OCI-LY1 (cell line): ENCODE data around the gene INAVA.

ENCODE experiments used
- H2AFZ ChIP-seq: fragments of 200-600 bp; sonication (generic), shearing (Covaris generic); 2 replicates; pipeline ENCODE4 v1.6.0; 2014; ENCODE audit warnings: antibody characterized with exemption, mild to moderate bottlenecking, low read length
- H3F3A ChIP-seq: fragments of 200-600 bp; sonication (generic), shearing (Covaris generic); 2 replicates; pipeline ENCODE4 v1.6.0; 2014; ENCODE audit warnings: mild to moderate bottlenecking, antibody characterized with exemption, low read length, moderate library complexity; ENCODE audit not compliant: insufficient read depth
- H3K27ac ChIP-seq: fragments of 200-600 bp; sonication (generic); 2 replicates; pipeline ENCODE4 v1.5.1; 2014; ENCODE audit warnings: low read length, mixed run types, mild to moderate bottlenecking, low read depth; ENCODE audit not compliant: poor library complexity, severe bottlenecking
- H3K27me3 ChIP-seq: fragments of 200-600 bp; sonication (generic); 2 replicates; pipeline ENCODE4 v1.6.0; 2014; ENCODE audit warnings: antibody characterized with exemption, mild to moderate bottlenecking, low read length, moderate library complexity; ENCODE audit not compliant: insufficient read depth
- H3K36me3 ChIP-seq: fragments of 200-600 bp; sonication (generic); 2 replicates; pipeline ENCODE4 v1.6.1; 2014; ENCODE audit warnings: mild to moderate bottlenecking, antibody characterized with exemption, low read length, moderate library complexity, mixed read lengths; ENCODE audit not compliant: insufficient read depth
- H3K4me1 ChIP-seq: fragments of 200-600 bp; sonication (generic); 2 replicates; pipeline ENCODE4 v1.5.1; 2014; ENCODE audit warnings: mild to moderate bottlenecking, low read length, moderate library complexity; ENCODE audit not compliant: insufficient read depth, severe bottlenecking
- H3K4me2 ChIP-seq: fragments of 200-600 bp; sonication (generic), shearing (Covaris generic); 2 replicates; pipeline ENCODE4 v1.6.1; 2014; ENCODE audit warnings: low read length
- H3K4me3 ChIP-seq: fragments of 200-600 bp; sonication (generic); 2 replicates; pipeline ENCODE4 v1.5.1; 2014; ENCODE audit warnings: low read length, low read depth, mild to moderate bottlenecking, mixed read lengths; ENCODE audit not compliant: poor library complexity, severe bottlenecking
- H3K79me2 ChIP-seq: fragments of 200-600 bp; shearing (Covaris generic); 2 replicates; pipeline ENCODE4 v1.6.1; 2016; ENCODE audit warnings: mixed run types, low read length, mixed read lengths; ENCODE audit not compliant: insufficient read depth
- H3K9ac ChIP-seq: fragments of 200-600 bp; sonication (generic), shearing (Covaris generic); 2 replicates; pipeline ENCODE4 v1.6.1; 2014; ENCODE audit warnings: mild to moderate bottlenecking, low read length, mixed read lengths
- H3K9me2 ChIP-seq: fragments of 200-600 bp; sonication (generic), shearing (Covaris generic); 2 replicates; pipeline ENCODE4 v1.6.1; 2014; ENCODE audit warnings: low read depth, mild to moderate bottlenecking, low read length, mixed read lengths
- H3K9me3 ChIP-seq: fragments of 200-600 bp; shearing (Covaris generic); 2 replicates; pipeline ENCODE4 v1.6.1; 2014; ENCODE audit warnings: low read length, mixed read lengths
- H4K20me1 ChIP-seq: fragments of 200-600 bp; sonication (generic), shearing (Covaris generic); 2 replicates; pipeline ENCODE4 v1.6.0; 2016; ENCODE audit warnings: mild to moderate bottlenecking, low read length; ENCODE audit not compliant: insufficient read depth
- CTCF ChIP-seq: fragments of 200-600 bp; sonication (generic), shearing (Covaris generic); IDR thresholded peaks from 2 replicates; pipeline ENCODE4 v1.5.1; 2017; ENCODE audit warnings: mild to moderate bottlenecking, antibody characterized with exemption, low read length, moderate library complexity, mixed read lengths
- EZH2 ChIP-seq: fragments of 200-600 bp; sonication (generic), shearing (Covaris generic); IDR thresholded peaks from 2 replicates; pipeline ENCODE4 v1.8.0; 2017; ENCODE audit warnings: borderline replicate concordance, mixed run types, mild to moderate bottlenecking, antibody characterized with exemption, low read length, moderate library complexity, mixed read lengths

INAVA gene

GRCh38 chr1:200857804-200858203, 36.9 kb upstream of the INAVA start:
- Histone ChIP-seq H2AFZ (no peak overlapping the region), H3K27ac (no peak overlapping the region), H3K9me3 (no peaks in the 10 kb centered on the region), H3K9ac (no peak overlapping the region), H4K20me1 (no peaks in the 10 kb centered on the region), H3K4me2 (no peak overlapping the region), H3F3A (no peaks in the 10 kb centered on the region), H3K36me3 (no peaks in the 10 kb centered on the region), H3K4me1 (no peaks in the 10 kb centered on the region), H3K27me3 (no peaks in the 10 kb centered on the region), H3K4me3 (no peak overlapping the region), H3K9me2 (no peaks in the 10 kb centered on the region), H3K79me2 (no peaks in the 10 kb centered on the region)
- TF ChIP-seq CTCF: no peak
- no peak for TF ChIP-seq EZH2

- TF ChIP-seq CTCF: no peak
- H3K27ac ChIP-seq: no peak overlapping the region
- no peaks in the 10 kb centered on the region for H3K4me1 ChIP-seq
- H2AFZ ChIP-seq: no peak overlapping the region
- H3K36me3 ChIP-seq: no peaks in the 10 kb centered on the region
- no peak overlapping the region for H3K4me2 ChIP-seq
- no peaks in the 10 kb centered on the region for H3K27me3 ChIP-seq
- H3K9me3 ChIP-seq: no peaks in the 10 kb centered on the region
- H3K79me2 ChIP-seq: no peaks in the 10 kb centered on the region
- H3K9me2 ChIP-seq: no peaks in the 10 kb centered on the region
- no peak overlapping the region for H3K9ac ChIP-seq
- H3F3A ChIP-seq: no peaks in the 10 kb centered on the region
- no peak overlapping the region for H3K4me3 ChIP-seq
- H4K20me1 ChIP-seq: no peaks in the 10 kb centered on the region
Observed at GRCh38 chr1:200861937-200862647, 32.6 kb upstream of the INAVA start.

- H3K4me1 ChIP-seq: no peaks in the 10 kb centered on the region
Observed at GRCh38 chr1:200862713-200863415, 31.8 kb upstream of the INAVA start.

More at GRCh38 chr1:200862713-200863415, 31.8 kb upstream of the INAVA start:
- Histone ChIP-seq H3K9me2 (no peaks in the 10 kb centered on the region), H3K4me2 (no peak overlapping the region), H2AFZ (no peak overlapping the region), H3K9ac (no peak overlapping the region), H3K27me3 (no peaks in the 10 kb centered on the region), H3K36me3 (no peaks in the 10 kb centered on the region), H3F3A (no peaks in the 10 kb centered on the region), H3K9me3 (no peaks in the 10 kb centered on the region), H3K4me3 (no peak overlapping the region), H4K20me1 (no peaks in the 10 kb centered on the region), H3K79me2 (no peaks in the 10 kb centered on the region), H3K27ac (no peak overlapping the region)
- TF ChIP-seq CTCF (no peak), EZH2 (no peak)
